Gastroesophageal sphincter (tissue), 3 donors: ENCODE measurements around the gene BICRAL.
"Not testable (repeated sequence)": the region's sequence is repeated elsewhere in the genome, so short reads cannot be mapped to it uniquely, and the experiment has no call there.

ENCODE experiments used
- CTCF ChIP-seq, 4 experiments: fragments of 200-600 bp in 2 of 4; fragments of 450-650 bp in 2 of 4; sonication (generic) in 1 of 4; IDR thresholded peaks; one replicate each; pipeline ENCODE4 v1.5.1; 2017 to 2019; ENCODE audit warnings: antibody characterized with exemption in 4 of 4, mild to moderate bottlenecking in 2 of 4, moderate library complexity in 2 of 4
- EP300 ChIP-seq: sonication (generic); formaldehyde crosslinking; IDR thresholded peaks from one replicate; pipeline ENCODE4 v1.6.1; 2017; ENCODE audit warnings: antibody characterized with exemption, mild to moderate bottlenecking
- POLR2A ChIP-seq, 2 donors: fragments of 450-650 bp; IDR thresholded peaks; one replicate each; pipeline ENCODE4 v1.6.1; 2017; ENCODE audit warnings: antibody characterized with exemption in 2 of 2, mild to moderate bottlenecking in 2 of 2, moderate library complexity in 1 of 2
- POLR2AphosphoS5 ChIP-seq: sonication (generic); formaldehyde crosslinking; IDR thresholded peaks from one replicate; pipeline ENCODE4 v1.6.1; 2017; ENCODE audit warnings: antibody characterized with exemption

GRCh38 chr6:42880240-42880817 lies 98.5 kb downstream of the BICRAL start:
- not testable (repeated sequence) for TF ChIP-seq POLR2A (IDR thresholded peaks at IDR 0.05); CTCF (IDR thresholded peaks at IDR 0.05); EP300; POLR2AphosphoS5
